T-cell (primary cell): Measurements from ENCODE around the gene IP6K1. TPM values are rescaled to one million over a fixed set of nuclear protein-coding genes. Genes with fewer than 3 reads are reported as not detected.
A peak's percentile ranks its signal among the peaks of the same experiment; 100 is the strongest.
"Not testable (repeated sequence)": the region's sequence is repeated elsewhere in the genome, so short reads cannot be mapped to it uniquely, and the experiment has no call there.

Source experiments
- ATAC-seq, 4 experiments: fragments of 200-7000 bp in 3 of 4; fragments of 150-1000 bp in 1 of 4; cut with Tn5 transposase; replicated peaks in 1 of 4; 1 replicate in 3 of 4; 2 replicates in 1 of 4; pipeline ENCODE4 v1.10.0; 2021; ENCODE audit warnings: moderate library complexity in 3 of 4, mild to moderate bottlenecking in 2 of 4, moderate number of reproducible peaks in 1 of 4
- CTCF ChIA-PET, 2 donors: fragments of 300-600 bp; sonication (Branson Sonifier 250); formaldehyde crosslinking; loops; one replicate each; lab custom pipeline; 2022; ENCODE audit warnings: antibody characterized with exemption in 2 of 2; lab: Charles Lee
- POLR2A ChIA-PET, 2 donors: fragments of 300-600 bp; sonication (Branson Sonifier 250); formaldehyde crosslinking; loops; one replicate each; lab custom pipeline; 2022; ENCODE audit warnings: antibody characterized with exemption in 2 of 2; lab: Charles Lee
- DNase-seq, 35 experiments: peaks; one replicate each; pipeline versions ENCODE4 v3.0.0 to v3.0.0-alpha.2; 2013 to 2023
- H3K27ac ChIP-seq: one replicate; pipeline ENCODE4 v1.5.1; 2013; ENCODE audit warnings: low read length
- H3K27me3 ChIP-seq, 2 experiments: replicated peaks in 1 of 2; 1 replicate in 1 of 2; 2 replicates in 1 of 2; pipeline versions ENCODE4 v1.6.1 to v1.7.0; 2013; ENCODE audit warnings: low read length in 1 of 2, mixed read lengths in 1 of 2; ENCODE audit not compliant: control insufficient read depth in 2 of 2, insufficient read depth in 2 of 2; ENCODE audit errors: extremely low read depth in 1 of 2
- H3K36me3 ChIP-seq, 2 donors: 1 replicate in 1 of 2; 2 replicates in 1 of 2; pipeline versions ENCODE4 v1.6.1 to v1.7.0; 2013; ENCODE audit warnings: low read length in 1 of 2; ENCODE audit not compliant: control insufficient read depth in 2 of 2, insufficient read depth in 1 of 2; ENCODE audit errors: extremely low read depth in 1 of 2
- H3K4me1 ChIP-seq, 2 experiments: 1 replicate in 1 of 2; 2 replicates in 1 of 2; pipeline versions ENCODE4 v1.6.1 to v1.7.0; 2013; ENCODE audit warnings: low read length in 2 of 2, mixed read lengths in 1 of 2; ENCODE audit not compliant: insufficient read depth in 2 of 2, control insufficient read depth in 1 of 2; ENCODE audit errors: extremely low read depth in 1 of 2
- H3K4me3 ChIP-seq, 2 donors: 1 replicate in 1 of 2; 2 replicates in 1 of 2; pipeline versions ENCODE4 v1.5.1 to v1.7.0; 2013; ENCODE audit warnings: mild to moderate bottlenecking in 2 of 2, low read length in 1 of 2, moderate library complexity in 1 of 2; ENCODE audit not compliant: control insufficient read depth in 1 of 2; ENCODE audit errors: extremely low read depth in 1 of 2
- H3K9me3 ChIP-seq: 2 replicates; pipeline ENCODE4 v1.7.0; 2013
- H3K27ac Mint-ChIP-seq, 2 donors: one replicate each; pipeline ENCODE4 v1.8.0; 2020 to 2021; ENCODE audit warnings: mild to moderate bottlenecking in 2 of 2, mixed read lengths in 2 of 2
- H3K27me3 Mint-ChIP-seq, 2 donors: one replicate each; pipeline ENCODE4 v1.8.0; 2021 to 2022; ENCODE audit warnings: mixed read lengths in 2 of 2
- H3K36me3 Mint-ChIP-seq: one replicate; pipeline ENCODE4 v1.8.0; 2021; ENCODE audit warnings: mixed read lengths
- H3K4me1 Mint-ChIP-seq, 3 donors: one replicate each; pipeline ENCODE4 v1.8.0; 2020 to 2022; ENCODE audit warnings: mixed read lengths in 3 of 3, mild to moderate bottlenecking in 1 of 3
- H3K4me3 Mint-ChIP-seq, 3 donors: one replicate each; pipeline ENCODE4 v1.8.0; 2020 to 2022; ENCODE audit warnings: mild to moderate bottlenecking in 3 of 3, mixed read lengths in 3 of 3, moderate library complexity in 3 of 3
- H3K9me3 Mint-ChIP-seq, 3 donors: one replicate each; pipeline ENCODE4 v1.8.0; 2020 to 2022; ENCODE audit warnings: mixed read lengths in 3 of 3
- WGBS: methylation state at CpG from one replicate; pipeline ENCODE4 v1.1.5; 2013; ENCODE audit warnings: missing lambda C conversion rate; ENCODE audit not compliant: insufficient coverage; 5-methylcytosine and 5-hydroxymethylcytosine counted together
- total RNA-seq, 35 experiments: library from RNA in 6 of 35; stranded (reverse) in 6 of 35; fragments of 120-200 nt in 1 of 35; gene quantifications; one replicate each; pipeline versions ENCODE4 v1.2.1 to v1.2.4 and lab custom pipeline; 2013 to 2026

The IP6K1 gene
- total RNA-seq, 5 donors from 2014 or later (not counting 1 experiment from before 2014, with no cell fraction given): 31.6 to 62.2 (median 57.0) TPM

GRCh38 chr3:49790626-49791411 lies 4.5 kb upstream of the IP6K1 start:
- H3K36me3 Mint-ChIP-seq: no peaks in the 10 kb centered on the region
- no peak overlapping the region for H3K4me3 ChIP-seq
- H3K27me3 ChIP-seq: peaks cover 0 to 9% of the 10 kb centered on the region in 2 experiments
- no peaks in the 10 kb centered on the region for H3K9me3 Mint-ChIP-seq
- CTCF ChIA-PET: no interaction called here
- DNase-seq: no peak
- H3K27me3 Mint-ChIP-seq: no peaks in the 10 kb centered on the region
- H3K4me1 Mint-ChIP-seq: peaks cover 9 to 18% (median 12%) of the 10 kb centered on the region in 3 donors
- POLR2A ChIA-PET: no interaction called here
- WGBS: no CpG with 5 or more reads among the region's 9 CpGs
- no peak overlapping the region for H3K4me3 Mint-ChIP-seq
- no peak overlapping the region for H3K27ac ChIP-seq
- peaks cover 6 to 21% of the 10 kb centered on the region in 2 experiments for H3K4me1 ChIP-seq
- H3K36me3 ChIP-seq: no peaks in the 10 kb centered on the region
- H3K27ac Mint-ChIP-seq: no peak overlapping the region
- ATAC-seq: no peak
- no peaks in the 10 kb centered on the region for H3K9me3 ChIP-seq

GRCh38 chr3:49788056-49788455 lies 1.7 kb upstream of the IP6K1 start:
- POLR2A ChIA-PET: no interaction called here
- H3K4me3 Mint-ChIP-seq: no peak overlapping the region
- 88% methylated on average over 2 of the region's 2 CpGs for WGBS

GRCh38 chr3:49787536-49787935 lies 1.2 kb upstream of the IP6K1 start:
- peaks cover 10% of the 10 kb centered on the region for H3K36me3 Mint-ChIP-seq
- CTCF ChIA-PET: interaction anchor here in 1 of 2 donors (0.5 kb wide), 1 partner anchor 975 kb away, joined by 3 read pairs; no protein-coding TSS in a partner anchor
- Histone ChIP-seq H3K36me3 (peaks cover 0 to 5% of the 10 kb centered on the region in 2 donors), H3K27ac (no peak overlapping the region), H3K9me3 (no peaks in the 10 kb centered on the region), H3K4me3 (no peak overlapping the region), H3K4me1 (peaks cover 11 to 52% of the 10 kb centered on the region in 2 experiments), H3K27me3 (peaks cover 0 to 7% of the 10 kb centered on the region in 2 experiments)
- peaks cover 28 to 33% (median 29%) of the 10 kb centered on the region in 3 donors for H3K4me1 Mint-ChIP-seq
- H3K9me3 Mint-ChIP-seq: no peaks in the 10 kb centered on the region
- no peak for DNase-seq
- H3K4me3 Mint-ChIP-seq: peak overlapping the region; percentile 90 to 93 (median 91)
- ATAC-seq: no peak
- no peak overlapping the region for H3K27ac Mint-ChIP-seq
- POLR2A ChIA-PET: no interaction called here
- no peaks in the 10 kb centered on the region for H3K27me3 Mint-ChIP-seq
- WGBS: 97% methylated on average over 3 of the region's 5 CpGs

More at GRCh38 chr3:49788056-49788455, 1.7 kb upstream of the IP6K1 start:
- H3K9me3 ChIP-seq: no peaks in the 10 kb centered on the region
- ATAC-seq (no peak), DNase-seq (no peak)
- peak overlapping the region in 1 of 2 donors; percentile 43 for H3K27ac Mint-ChIP-seq
- H3K4me1 ChIP-seq: peaks cover 11 to 48% of the 10 kb centered on the region in 2 experiments
- peaks cover 10% of the 10 kb centered on the region for H3K36me3 Mint-ChIP-seq
- no peaks in the 10 kb centered on the region for H3K9me3 Mint-ChIP-seq
- CTCF ChIA-PET: no interaction called here
- peaks cover 28 to 33% (median 29%) of the 10 kb centered on the region in 3 donors for H3K4me1 Mint-ChIP-seq
- H3K36me3 ChIP-seq: peaks cover 0 to 4% of the 10 kb centered on the region in 2 donors
- H3K27ac ChIP-seq: no peak overlapping the region
- H3K4me3 ChIP-seq: no peak overlapping the region
- H3K27me3 ChIP-seq: peaks cover 0 to 7% of the 10 kb centered on the region in 2 experiments
- H3K27me3 Mint-ChIP-seq: no peaks in the 10 kb centered on the region

DNA sequence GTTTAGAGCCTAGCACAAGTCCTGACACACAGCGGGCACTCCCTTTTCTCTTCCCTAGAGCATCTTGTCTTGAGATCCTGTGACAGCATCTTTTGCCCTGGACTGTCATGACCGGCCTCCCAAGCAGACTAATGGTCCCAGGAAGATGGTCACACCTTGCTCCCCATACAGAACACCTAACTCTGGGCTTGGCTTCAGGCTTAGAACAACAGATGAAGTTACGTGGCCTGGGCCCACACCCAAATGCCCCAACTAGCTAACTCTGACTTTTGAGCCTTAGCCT lies 781 bp upstream of the IP6K1 start:
- ChIA-PET POLR2A (no interaction called here), CTCF (no interaction called here)
- Mint-ChIP-seq H3K9me3 (no peaks in the 10 kb centered on the region), H3K4me1 (peaks cover 29 to 37% (median 32%) of the 10 kb centered on the region in 3 donors), H3K27me3 (no peaks in the 10 kb centered on the region), H3K27ac (peak overlapping the region; percentile 94 to 98), H3K4me3 (peak overlapping the region; percentile 90 to 93 (median 91)), H3K36me3 (peaks cover 10% of the 10 kb centered on the region)
- Histone ChIP-seq H3K4me3 (peak overlapping the region; percentile 60 to 72), H3K36me3 (peaks cover 0 to 8% of the 10 kb centered on the region in 2 donors), H3K4me1 (peaks cover 11 to 57% of the 10 kb centered on the region in 2 experiments), H3K27me3 (peaks cover 0 to 7% of the 10 kb centered on the region in 2 experiments), H3K9me3 (no peaks in the 10 kb centered on the region), H3K27ac (peak overlapping the region; percentile 93)
- DNase-seq: no peak
- ATAC-seq: no peak
- WGBS: 14% methylated on average over 1 of the region's 3 CpGs

DNA sequence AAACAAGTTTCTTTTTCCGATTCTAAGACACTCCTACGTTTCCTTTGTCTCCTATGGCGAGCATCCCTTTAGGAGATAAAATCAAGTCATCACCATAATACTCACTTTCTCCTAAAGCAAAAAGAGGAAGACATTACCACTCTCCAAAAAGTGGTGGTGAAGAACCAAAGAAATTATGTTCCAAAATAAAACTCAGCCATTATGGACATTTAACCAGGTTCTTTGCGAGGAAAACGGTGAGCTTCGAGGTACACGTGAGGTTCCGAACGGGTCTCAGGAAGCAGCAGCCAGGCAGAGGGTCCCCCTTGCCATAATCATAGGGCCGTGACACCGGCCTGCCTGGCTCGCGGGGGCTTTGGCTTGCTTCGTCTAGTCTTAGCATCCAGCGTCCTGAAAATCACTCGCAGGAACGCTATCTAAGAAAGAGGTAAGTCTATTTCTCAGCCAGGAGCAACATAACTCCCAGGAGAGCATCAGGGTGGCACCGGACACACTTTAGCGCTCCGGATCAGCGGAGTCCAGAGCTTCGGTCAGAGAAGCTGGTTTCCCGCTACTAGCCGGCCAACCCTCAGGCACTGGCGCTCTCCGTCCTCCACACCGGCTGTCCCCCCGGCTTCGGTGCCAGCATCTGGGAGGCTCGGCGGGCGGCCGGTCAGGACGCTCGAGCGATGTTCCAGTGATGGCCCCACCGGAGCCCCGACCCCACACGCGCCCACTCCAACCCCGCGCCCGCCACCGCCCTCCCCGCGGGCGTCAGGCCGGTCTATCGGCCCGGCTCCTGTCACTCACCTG lies 581 bp downstream of the IP6K1 start:
- H3K36me3 Mint-ChIP-seq: peaks cover 15% of the 10 kb centered on the region
- Histone ChIP-seq H3K4me1 (peaks cover 11 to 61% of the 10 kb centered on the region in 2 experiments), H3K9me3 (no peaks in the 10 kb centered on the region), H3K4me3 (peak overlapping the region; percentile 60 to 72), H3K36me3 (peaks cover 0 to 15% of the 10 kb centered on the region in 2 donors), H3K27ac (peak overlapping the region; percentile 93), H3K27me3 (peaks cover 0 to 7% of the 10 kb centered on the region in 2 experiments)
- DNase-seq (peak in 20 of 35 experiments; percentile 5 to 53 (median 22)), ATAC-seq (peak; percentile 28 to 47 (median 43))
- H3K27me3 Mint-ChIP-seq: no peaks in the 10 kb centered on the region
- 2% methylated on average over 47 of the region's 50 CpGs for WGBS
- H3K4me3 Mint-ChIP-seq: peak overlapping the region; percentile 90 to 93 (median 91)
- H3K9me3 Mint-ChIP-seq: no peaks in the 10 kb centered on the region
- H3K27ac Mint-ChIP-seq: peak overlapping the region; percentile 88 to 98
- ChIA-PET CTCF (interaction anchor here in 1 of 2 donors (1.4 kb wide), 1 partner anchor 53 kb away, joined by 3 read pairs; no protein-coding TSS in a partner anchor), POLR2A (interaction anchor here in 1 of 2 donors (0.5 kb wide), 1 partner anchor 1740 kb away, joined by 6 read pairs; no protein-coding TSS in a partner anchor)
- peaks cover 38 to 46% (median 41%) of the 10 kb centered on the region in 3 donors for H3K4me1 Mint-ChIP-seq

GRCh38 chr3:49782277-49782676 lies 4.1 kb downstream of the IP6K1 start:
- DNase-seq, H3K27me3 Mint-ChIP-seq, H3K27me3 ChIP-seq, H3K9me3 ChIP-seq, H3K9me3 Mint-ChIP-seq, H3K4me3 Mint-ChIP-seq, H3K4me3 ChIP-seq, H3K27ac ChIP-seq, ATAC-seq, H3K27ac Mint-ChIP-seq: not testable (repeated sequence)
- Histone ChIP-seq H3K4me1 (peaks cover 15 to 54% of the 10 kb centered on the region in 2 experiments), H3K36me3 (peaks cover 2 to 22% of the 10 kb centered on the region in 2 donors)
- WGBS: 98% methylated on average over 6 of the region's 9 CpGs
- Mint-ChIP-seq H3K4me1 (peaks cover 50 to 59% (median 57%) of the 10 kb centered on the region in 3 donors), H3K36me3 (peaks cover 21% of the 10 kb centered on the region)
- ChIA-PET CTCF (interaction anchor here in 1 of 2 donors (0.6 kb wide), 2 partner anchors 152 to 248 kb away, joined by 4 to 10 read pairs; no protein-coding TSS in a partner anchor), POLR2A (interaction anchor here (0.6 to 0.9 kb wide), 2 partner anchors 50 to 986 kb away, joined by 3 to 5 read pairs; no protein-coding TSS in a partner anchor)
